GM23338 (cell line): ENCODE measurements around the gene HVCN1. TPM values are rescaled to one million over a fixed set of nuclear protein-coding genes. Genes with fewer than 3 reads are reported as not detected.

ENCODE experiments used
- ATAC-seq: fragments of 200-7000 bp; cut with Tn5 transposase; 3 replicates; pipeline ENCODE4 v1.9.1; 2020
- DNase-seq: peaks from one replicate; pipeline ENCODE4 v3.0.0-alpha.2; 2015; ENCODE audit warnings: low spot score
- H2AFZ ChIP-seq: fragments of 200-600 bp; sonication (generic); 2 replicates; pipeline ENCODE4 v1.8.0; 2016; ENCODE audit warnings: antibody characterized with exemption, mild to moderate bottlenecking, moderate library complexity
- H3F3A ChIP-seq: fragments of 200-600 bp; sonication (generic); replicated peaks from 2 replicates; pipeline ENCODE4 v1.8.0; 2017; ENCODE audit warnings: antibody characterized with exemption, mixed run types, low read depth
- H3K27ac ChIP-seq: fragments of 200-600 bp; sonication (generic); 2 replicates; pipeline ENCODE4 v1.6.1; 2016; ENCODE audit warnings: low read depth
- H3K27me3 ChIP-seq: fragments of 200-600 bp; sonication (generic); 2 replicates; pipeline ENCODE4 v1.8.0; 2016; ENCODE audit warnings: mild to moderate bottlenecking, mixed run types, moderate library complexity; ENCODE audit not compliant: insufficient read depth
- H3K36me3 ChIP-seq: fragments of 200-600 bp; sonication (generic); 2 replicates; pipeline ENCODE4 v1.8.0; 2016; ENCODE audit warnings: mild to moderate bottlenecking; ENCODE audit not compliant: insufficient read depth
- H3K4me1 ChIP-seq: fragments of 200-600 bp; sonication (generic); 2 replicates; pipeline ENCODE4 v1.8.0; 2016; ENCODE audit warnings: mild to moderate bottlenecking, moderate library complexity; ENCODE audit not compliant: insufficient read depth
- H3K4me2 ChIP-seq: fragments of 200-600 bp; sonication (generic); 2 replicates; pipeline ENCODE4 v1.7.1; 2017; ENCODE audit warnings: mixed run types
- H3K4me3 ChIP-seq: fragments of 200-600 bp; sonication (generic); 2 replicates; pipeline ENCODE4 v1.6.1; 2016; ENCODE audit warnings: mixed run types
- H3K79me2 ChIP-seq: fragments of 200-600 bp; sonication (generic); replicated peaks from 2 replicates; pipeline ENCODE4 v1.8.0; 2017; ENCODE audit warnings: mild to moderate bottlenecking; ENCODE audit not compliant: insufficient read depth
- H3K9me2 ChIP-seq: fragments of 200-600 bp; sonication (generic); 2 replicates; pipeline ENCODE4 v1.8.0; 2017; ENCODE audit not compliant: insufficient read depth
- H4K20me1 ChIP-seq: fragments of 200-600 bp; sonication (generic); replicated peaks from 2 replicates; pipeline ENCODE4 v1.8.0; 2017; ENCODE audit warnings: mild to moderate bottlenecking; ENCODE audit not compliant: insufficient read depth
- H3K27ac Mint-ChIP-seq: 2 replicates; pipeline ENCODE4 v1.8.0; 2020; ENCODE audit warnings: inconsistent platforms, mild to moderate bottlenecking, moderate library complexity, mixed read lengths
- H3K27me3 Mint-ChIP-seq: 3 replicates; pipeline ENCODE4 v1.8.0; 2022; ENCODE audit warnings: low read depth, mild to moderate bottlenecking, moderate library complexity, mixed read lengths, inconsistent platforms; ENCODE audit not compliant: insufficient read depth, poor library complexity
- H3K36me3 Mint-ChIP-seq: 3 replicates; pipeline ENCODE4 v1.8.0; 2021; ENCODE audit warnings: low read depth, mild to moderate bottlenecking, inconsistent platforms, moderate library complexity, mixed read lengths
- H3K4me1 Mint-ChIP-seq: 3 replicates; pipeline ENCODE4 v1.8.0; 2020; ENCODE audit warnings: mild to moderate bottlenecking, inconsistent platforms, mixed read lengths
- H3K4me3 Mint-ChIP-seq: 3 replicates; pipeline ENCODE4 v1.8.0; 2021; ENCODE audit warnings: moderate library complexity, mild to moderate bottlenecking, inconsistent platforms, mixed read lengths
- H3K9me3 Mint-ChIP-seq: 3 replicates; pipeline ENCODE4 v1.8.0; 2020; ENCODE audit warnings: moderate library complexity, mild to moderate bottlenecking, inconsistent platforms, mixed read lengths
- ETS1 ChIP-seq: IDR thresholded peaks from 2 replicates; pipeline ENCODE4 v1.6.1; 2016; ENCODE audit warnings: antibody characterized with exemption
- EZH2 ChIP-seq: fragments of 200-600 bp; sonication (generic); IDR thresholded peaks from one replicate; pipeline ENCODE4 v1.8.0; 2017; ENCODE audit warnings: antibody characterized with exemption, mild to moderate bottlenecking, low read depth; ENCODE audit not compliant: unreplicated experiment
- EZH2phosphoT487 ChIP-seq: fragments of 200-600 bp; sonication (generic); IDR thresholded peaks from one replicate; pipeline ENCODE4 v1.8.1; 2018; ENCODE audit warnings: antibody characterized with exemption; ENCODE audit not compliant: unreplicated experiment
- JUNB ChIP-seq: IDR thresholded peaks from one replicate; pipeline ENCODE4 v1.6.1; 2016; ENCODE audit warnings: antibody characterized with exemption; ENCODE audit not compliant: unreplicated experiment
- NANOG ChIP-seq: IDR thresholded peaks from 2 replicates; pipeline ENCODE4 v1.6.1; 2016; ENCODE audit warnings: antibody characterized with exemption, borderline replicate concordance
- POLR2AphosphoS5 ChIP-seq: IDR thresholded peaks from 2 replicates; pipeline ENCODE4 v1.6.1; 2016; ENCODE audit warnings: antibody characterized with exemption, low read depth
- REST ChIP-seq: IDR thresholded peaks from one replicate; pipeline ENCODE4 v1.6.1; 2018; ENCODE audit warnings: antibody characterized with exemption; ENCODE audit not compliant: unreplicated experiment
- ZNF462 ChIP-seq: fragments of 250-450 bp; sonication (Bioruptor Pico); IDR thresholded peaks from 2 replicates; pipeline ENCODE4 v1.5.0; 2020; ENCODE audit warnings: mild to moderate bottlenecking, moderate library complexity
- polyA plus RNA-seq: library from polyadenylated mRNA; unstranded; fragments of >200 nt; fragmentation: Nextera tagmentation; extraction: Ambion mirVana; gene quantifications from 2 replicates; pipeline ENCODE4 v1.2.1, GENCODE V29; 2016
- total RNA-seq: library from RNA; depleted of rRNA; stranded (reverse); fragments of >200 nt; shearing (Covaris generic); gene quantifications from 2 replicates; pipeline ENCODE4 v1.2.3, GENCODE V29; 2014

HVCN1 gene
- total and polyA plus RNA-seq, 2 experiments from 2014 or later = 10.4 to 10.7 TPM

GRCh38 chr12:110670161-110670701 is 18.7 kb downstream of the HVCN1 start (continued):
- TF ChIP-seq ZNF462 (CRISPR knock-in tag) (no peak), ETS1 (no peak), JUNB (no peak)

GRCh38 chr12:110669193-110669502 is 19.8 kb downstream of the HVCN1 start:
- Histone ChIP-seq H4K20me1 (no peaks in the 10 kb centered on the region), H3K79me2 (no peaks in the 10 kb centered on the region), H2AFZ (no peak overlapping the region), H3F3A (no peaks in the 10 kb centered on the region), H3K27me3 (no peaks in the 10 kb centered on the region), H3K4me3 (no peak overlapping the region), H3K36me3 (no peaks in the 10 kb centered on the region), H3K27ac (no peak overlapping the region), H3K4me2 (no peak overlapping the region), H3K4me1 (peaks cover 4% of the 10 kb centered on the region; the same call in 1 of the 2 replicates), H3K9me2 (no peaks in the 10 kb centered on the region)
- Mint-ChIP-seq H3K36me3 (no peaks in the 10 kb centered on the region; the same call in 2 of the 3 replicates), H3K27me3 (peaks cover 11% of the 10 kb centered on the region), H3K4me1 (peaks cover 11% of the 10 kb centered on the region), H3K9me3 (peaks cover 5% of the 10 kb centered on the region; the same call in 2 of the 3 replicates), H3K4me3 (no peak overlapping the region), H3K27ac (no peak overlapping the region)
- DNase-seq (no peak), ATAC-seq (no peak; the same call in 2 of the 3 replicates)
- TF ChIP-seq POLR2AphosphoS5 (no peak), NANOG (no peak), EZH2 (no peak), EZH2phosphoT487 (no peak), REST (no peak)
